Natural killer cell (primary cell): ENCODE measurements around the gene PALLD. TPM values are rescaled to one million over a fixed set of nuclear protein-coding genes. Genes with fewer than 3 reads are reported as not detected.
A peak's percentile ranks its signal among the peaks of the same experiment; 100 is the strongest.

Experiments
- ATAC-seq, 3 donors: fragments of 150-1000 bp in 2 of 3; fragments of 200-7000 bp in 1 of 3; cut with Tn5 transposase; 1 replicate in 1 of 3; 2 replicates in 2 of 3; pipeline ENCODE4 v1.10.0; 2021; ENCODE audit warnings: mild to moderate bottlenecking in 2 of 3, moderate library complexity in 2 of 3
- DNase-seq, 2 donors: peaks; one replicate each; pipeline versions ENCODE4 v3.0.0 to v3.0.0-alpha.2; 2013 to 2021; ENCODE audit warnings: mixed read lengths in 1 of 2
- H3K27ac ChIP-seq: one replicate; pipeline ENCODE4 v1.5.1; 2013; ENCODE audit warnings: mild to moderate bottlenecking, low read length
- H3K27me3 ChIP-seq: one replicate; pipeline ENCODE4 v1.6.1; 2013; ENCODE audit warnings: low read length; ENCODE audit not compliant: control insufficient read depth, insufficient read depth
- H3K36me3 ChIP-seq: one replicate; pipeline ENCODE4 v1.6.1; 2013; ENCODE audit warnings: low read length; ENCODE audit not compliant: control insufficient read depth, insufficient read depth
- H3K4me1 ChIP-seq: one replicate; pipeline ENCODE4 v1.6.1; 2013; ENCODE audit warnings: low read length; ENCODE audit not compliant: control insufficient read depth, insufficient read depth
- H3K4me3 ChIP-seq: one replicate; pipeline ENCODE4 v1.5.1; 2013; ENCODE audit warnings: low read length
- H3K9me3 ChIP-seq: one replicate; pipeline ENCODE4 v1.6.1; 2013; ENCODE audit warnings: low read length; ENCODE audit not compliant: control insufficient read depth, insufficient read depth
- H3K27ac Mint-ChIP-seq, 2 donors: one replicate each; pipeline ENCODE4 v1.8.0; 2022; ENCODE audit warnings: mild to moderate bottlenecking in 2 of 2, mixed read lengths in 2 of 2, moderate library complexity in 1 of 2
- H3K27me3 Mint-ChIP-seq, 2 donors: one replicate each; pipeline ENCODE4 v1.8.0; 2022; ENCODE audit warnings: low read depth in 2 of 2, mixed read lengths in 2 of 2
- H3K36me3 Mint-ChIP-seq: one replicate; pipeline ENCODE4 v1.8.0; 2022; ENCODE audit warnings: mixed read lengths
- H3K4me1 Mint-ChIP-seq, 2 donors: one replicate each; pipeline ENCODE4 v1.8.0; 2022; ENCODE audit warnings: mixed read lengths in 2 of 2
- H3K4me3 Mint-ChIP-seq: one replicate; pipeline ENCODE4 v1.8.0; 2022; ENCODE audit warnings: mild to moderate bottlenecking, moderate library complexity, mixed read lengths
- H3K9me3 Mint-ChIP-seq, 2 donors: one replicate each; pipeline ENCODE4 v1.8.0; 2022; ENCODE audit warnings: mixed read lengths in 2 of 2
- whole genome bisulfite sequencing: methylation state at CpG from one replicate; pipeline ENCODE4 v1.1.7; 2013; ENCODE audit warnings: missing lambda C conversion rate; ENCODE audit not compliant: insufficient coverage; 5-methylcytosine and 5-hydroxymethylcytosine counted together
- intact Hi-C: fragments of 100-400 bp; cut with micrococcal nuclease; formaldehyde crosslinking; loops from one replicate; pipeline ENCODE4 v1.14.2; 2022
- total RNA-seq, 4 donors: library from RNA; stranded (reverse); fragments of 120-200 nt in 1 of 4; gene quantifications; one replicate each; pipeline versions ENCODE4 v1.2.3 to v1.2.4, GENCODE V29; 2013 to 2022
- TF ChIP-seq, protein P1 (sequence below): fragments of 200-600 bp; IDR thresholded peaks from one replicate; pipeline ENCODE4 v1.8.0; 2022; ENCODE audit warnings: antibody characterized with exemption

PALLD gene
- total RNA-seq, 3 donors from 2014 or later (not counting 1 experiment from before 2014, with no cell fraction given) = 15.1 to 25.4 (median 22.8) TPM

DNA sequence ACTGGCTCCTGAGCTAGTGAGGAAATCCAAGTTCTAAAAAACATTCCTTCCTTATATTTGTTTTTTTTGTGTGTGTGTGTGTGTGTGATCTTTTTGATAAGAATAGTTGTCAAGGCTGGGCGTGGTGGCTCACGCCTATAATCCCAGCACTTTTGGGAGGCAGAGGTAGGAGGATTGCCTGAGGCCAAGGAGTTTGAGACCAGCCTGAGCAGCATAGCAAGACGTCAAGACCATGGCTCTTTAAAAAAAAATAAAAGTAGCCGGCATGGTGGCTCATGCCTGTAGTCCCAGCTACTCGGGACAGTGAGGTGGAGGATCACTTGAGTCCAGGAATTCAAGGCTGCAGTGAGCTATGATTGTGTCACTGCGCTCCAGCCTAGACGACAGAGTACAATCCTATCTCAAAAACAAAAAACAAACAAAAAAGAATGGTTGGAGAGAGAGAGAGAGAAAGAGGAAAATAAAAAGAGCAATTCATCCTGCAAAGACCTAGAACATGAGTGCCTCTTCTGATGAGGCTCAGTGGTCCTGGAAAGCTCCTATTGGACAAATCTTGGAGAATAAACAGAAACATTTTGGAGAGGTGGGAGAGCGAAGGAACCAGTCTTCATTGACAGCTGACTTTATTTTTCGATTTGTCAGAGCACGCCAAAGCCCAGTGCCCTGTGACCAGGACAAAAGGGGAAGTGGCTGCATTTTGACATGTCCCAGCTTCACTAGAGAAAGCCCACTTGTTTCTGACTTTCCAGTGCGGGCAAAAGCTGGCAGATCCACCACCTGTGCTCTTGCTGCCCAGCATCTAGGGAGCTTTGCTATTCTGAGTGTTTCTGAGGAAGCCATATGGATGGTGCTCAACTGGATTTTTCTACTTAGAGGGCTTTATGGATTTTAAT, 244.7 kb downstream of the PALLD start:
- WGBS = 71% methylated on average over 9 of the region's 11 CpGs
- intact Hi-C loops = no loop called here
- H3K27me3 ChIP-seq = no peaks in the 10 kb centered on the region
- TF ChIP-seq, protein P1, sequence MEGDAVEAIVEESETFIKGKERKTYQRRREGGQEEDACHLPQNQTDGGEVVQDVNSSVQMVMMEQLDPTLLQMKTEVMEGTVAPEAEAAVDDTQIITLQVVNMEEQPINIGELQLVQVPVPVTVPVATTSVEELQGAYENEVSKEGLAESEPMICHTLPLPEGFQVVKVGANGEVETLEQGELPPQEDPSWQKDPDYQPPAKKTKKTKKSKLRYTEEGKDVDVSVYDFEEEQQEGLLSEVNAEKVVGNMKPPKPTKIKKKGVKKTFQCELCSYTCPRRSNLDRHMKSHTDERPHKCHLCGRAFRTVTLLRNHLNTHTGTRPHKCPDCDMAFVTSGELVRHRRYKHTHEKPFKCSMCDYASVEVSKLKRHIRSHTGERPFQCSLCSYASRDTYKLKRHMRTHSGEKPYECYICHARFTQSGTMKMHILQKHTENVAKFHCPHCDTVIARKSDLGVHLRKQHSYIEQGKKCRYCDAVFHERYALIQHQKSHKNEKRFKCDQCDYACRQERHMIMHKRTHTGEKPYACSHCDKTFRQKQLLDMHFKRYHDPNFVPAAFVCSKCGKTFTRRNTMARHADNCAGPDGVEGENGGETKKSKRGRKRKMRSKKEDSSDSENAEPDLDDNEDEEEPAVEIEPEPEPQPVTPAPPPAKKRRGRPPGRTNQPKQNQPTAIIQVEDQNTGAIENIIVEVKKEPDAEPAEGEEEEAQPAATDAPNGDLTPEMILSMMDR = no peak
- no peaks in the 10 kb centered on the region for H3K4me1 ChIP-seq
- no peak overlapping the region for H3K4me3 Mint-ChIP-seq
- no peaks in the 10 kb centered on the region for H3K36me3 Mint-ChIP-seq
- H3K27ac ChIP-seq = no peak overlapping the region
- H3K27me3 Mint-ChIP-seq = peaks cover 17 to 43% of the 10 kb centered on the region in 2 donors
- DNase-seq (no peak), ATAC-seq (peak in 1 of 3 donors; percentile 38)
- H3K36me3 ChIP-seq = no peaks in the 10 kb centered on the region
- no peaks in the 10 kb centered on the region for H3K9me3 Mint-ChIP-seq
- H3K4me3 ChIP-seq = no peak overlapping the region
- H3K27ac Mint-ChIP-seq = no peak overlapping the region
- H3K4me1 Mint-ChIP-seq = no peaks in the 10 kb centered on the region
- no peaks in the 10 kb centered on the region for H3K9me3 ChIP-seq

- ATAC-seq (no peak), DNase-seq (no peak)
- Mint-ChIP-seq H3K27ac (no peak overlapping the region), H3K4me3 (no peak overlapping the region), H3K9me3 (no peaks in the 10 kb centered on the region), H3K27me3 (peaks cover 17 to 53% of the 10 kb centered on the region in 2 donors), H3K36me3 (no peaks in the 10 kb centered on the region), H3K4me1 (no peaks in the 10 kb centered on the region)
- Histone ChIP-seq H3K9me3 (no peaks in the 10 kb centered on the region), H3K4me1 (no peaks in the 10 kb centered on the region), H3K4me3 (no peak overlapping the region), H3K27ac (no peak overlapping the region), H3K36me3 (no peaks in the 10 kb centered on the region), H3K27me3 (no peaks in the 10 kb centered on the region)
- TF ChIP-seq, protein P1 = no peak
- intact Hi-C loops = no loop called here
- 97% methylated on average over 3 of the region's 3 CpGs for WGBS
Observed at GRCh38 chr4:168743131-168743530, 246.3 kb downstream of the PALLD start.

DNA sequence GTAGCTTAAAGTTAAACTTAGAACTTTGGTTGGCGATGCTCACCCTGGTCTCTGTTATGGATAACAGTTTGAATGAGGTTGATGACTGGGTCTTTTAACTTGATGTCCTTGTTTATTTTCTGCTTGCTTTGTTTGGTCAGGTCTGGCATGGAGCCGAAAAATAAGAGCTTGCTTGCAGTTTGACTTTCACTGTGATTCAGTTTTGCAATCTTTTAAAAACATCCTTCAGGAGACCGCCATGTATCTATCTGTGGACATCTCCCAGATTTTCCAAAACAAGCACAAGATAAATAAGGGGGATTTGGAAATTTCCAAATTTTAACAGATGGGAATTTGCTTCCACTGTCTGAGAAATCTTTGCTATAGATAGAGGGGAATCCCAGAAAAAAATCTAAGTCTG, 246.7 kb downstream of the PALLD start:
- Histone ChIP-seq H3K27me3 (no peaks in the 10 kb centered on the region), H3K4me1 (no peaks in the 10 kb centered on the region), H3K4me3 (no peak overlapping the region), H3K9me3 (no peaks in the 10 kb centered on the region), H3K27ac (no peak overlapping the region), H3K36me3 (no peaks in the 10 kb centered on the region)
- DNase-seq = no peak
- Mint-ChIP-seq H3K4me3 (no peak overlapping the region), H3K27me3 (peaks cover 17 to 53% of the 10 kb centered on the region in 2 donors), H3K9me3 (no peaks in the 10 kb centered on the region), H3K36me3 (no peaks in the 10 kb centered on the region), H3K27ac (no peak overlapping the region), H3K4me1 (no peaks in the 10 kb centered on the region)
- TF ChIP-seq, protein P1 = no peak
- no peak for ATAC-seq
- intact Hi-C loops = no loop called here
- WGBS = 86% methylated on average over 2 of the region's 3 CpGs
